Measurements from ENCODE around the gene COPS3.

- 0 out of 2 replicates have a peak, but pooled peaks have one; percentile 4 for TF ChIP-seq EP300 (IDR thresholded peaks at IDR 0.05; ENCODE audit: low read length)
- TF ChIP-seq NFXL1 (CRISPR knock-in tag; IDR thresholded peaks at IDR 0.05), result no peak
- TF ChIP-seq, protein P1, sequence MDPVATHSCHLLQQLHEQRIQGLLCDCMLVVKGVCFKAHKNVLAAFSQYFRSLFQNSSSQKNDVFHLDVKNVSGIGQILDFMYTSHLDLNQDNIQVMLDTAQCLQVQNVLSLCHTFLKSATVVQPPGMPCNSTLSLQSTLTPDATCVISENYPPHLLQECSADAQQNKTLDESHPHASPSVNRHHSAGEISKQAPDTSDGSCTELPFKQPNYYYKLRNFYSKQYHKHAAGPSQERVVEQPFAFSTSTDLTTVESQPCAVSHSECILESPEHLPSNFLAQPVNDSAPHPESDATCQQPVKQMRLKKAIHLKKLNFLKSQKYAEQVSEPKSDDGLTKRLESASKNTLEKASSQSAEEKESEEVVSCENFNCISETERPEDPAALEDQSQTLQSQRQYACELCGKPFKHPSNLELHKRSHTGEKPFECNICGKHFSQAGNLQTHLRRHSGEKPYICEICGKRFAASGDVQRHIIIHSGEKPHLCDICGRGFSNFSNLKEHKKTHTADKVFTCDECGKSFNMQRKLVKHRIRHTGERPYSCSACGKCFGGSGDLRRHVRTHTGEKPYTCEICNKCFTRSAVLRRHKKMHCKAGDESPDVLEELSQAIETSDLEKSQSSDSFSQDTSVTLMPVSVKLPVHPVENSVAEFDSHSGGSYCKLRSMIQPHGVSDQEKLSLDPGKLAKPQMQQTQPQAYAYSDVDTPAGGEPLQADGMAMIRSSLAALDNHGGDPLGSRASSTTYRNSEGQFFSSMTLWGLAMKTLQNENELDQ (CRISPR knock-in tag; IDR thresholded peaks at IDR 0.05; ENCODE audit: borderline replicate concordance), result no peak
- TF ChIP-seq E2F3 (CRISPR knock-in tag; IDR thresholded peaks at IDR 0.05), result 0 out of 2 replicates have a peak, but pooled peaks have one; percentile 37
- TF ChIP-seq, protein P2, sequence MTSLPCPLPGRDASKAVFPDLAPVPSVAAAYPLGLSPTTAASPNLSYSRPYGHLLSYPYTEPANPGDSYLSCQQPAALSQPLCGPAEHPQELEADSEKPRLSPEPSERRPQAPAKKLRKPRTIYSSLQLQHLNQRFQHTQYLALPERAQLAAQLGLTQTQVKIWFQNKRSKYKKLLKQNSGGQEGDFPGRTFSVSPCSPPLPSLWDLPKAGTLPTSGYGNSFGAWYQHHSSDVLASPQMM (CRISPR knock-in tag; IDR thresholded peaks at IDR 0.05), result no peak
- no peak for TF ChIP-seq SMC3 (conservative IDR thresholded peaks at IDR 0.05; ENCODE audit: insufficient read depth, low read depth, low read length)
- TF ChIP-seq, protein P3, sequence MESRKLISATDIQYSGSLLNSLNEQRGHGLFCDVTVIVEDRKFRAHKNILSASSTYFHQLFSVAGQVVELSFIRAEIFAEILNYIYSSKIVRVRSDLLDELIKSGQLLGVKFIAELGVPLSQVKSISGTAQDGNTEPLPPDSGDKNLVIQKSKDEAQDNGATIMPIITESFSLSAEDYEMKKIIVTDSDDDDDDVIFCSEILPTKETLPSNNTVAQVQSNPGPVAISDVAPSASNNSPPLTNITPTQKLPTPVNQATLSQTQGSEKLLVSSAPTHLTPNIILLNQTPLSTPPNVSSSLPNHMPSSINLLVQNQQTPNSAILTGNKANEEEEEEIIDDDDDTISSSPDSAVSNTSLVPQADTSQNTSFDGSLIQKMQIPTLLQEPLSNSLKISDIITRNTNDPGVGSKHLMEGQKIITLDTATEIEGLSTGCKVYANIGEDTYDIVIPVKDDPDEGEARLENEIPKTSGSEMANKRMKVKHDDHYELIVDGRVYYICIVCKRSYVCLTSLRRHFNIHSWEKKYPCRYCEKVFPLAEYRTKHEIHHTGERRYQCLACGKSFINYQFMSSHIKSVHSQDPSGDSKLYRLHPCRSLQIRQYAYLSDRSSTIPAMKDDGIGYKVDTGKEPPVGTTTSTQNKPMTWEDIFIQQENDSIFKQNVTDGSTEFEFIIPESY (CRISPR knock-in tag; IDR thresholded peaks at IDR 0.05), result no peak
- TF ChIP-seq SMARCB1 (IDR thresholded peaks at IDR 0.05; ENCODE audit: insufficient read length, low read depth), result no peak
- no peak for TF ChIP-seq PHTF2 (CRISPR knock-in tag; IDR thresholded peaks at IDR 0.05)
- TF ChIP-seq, protein P4, sequence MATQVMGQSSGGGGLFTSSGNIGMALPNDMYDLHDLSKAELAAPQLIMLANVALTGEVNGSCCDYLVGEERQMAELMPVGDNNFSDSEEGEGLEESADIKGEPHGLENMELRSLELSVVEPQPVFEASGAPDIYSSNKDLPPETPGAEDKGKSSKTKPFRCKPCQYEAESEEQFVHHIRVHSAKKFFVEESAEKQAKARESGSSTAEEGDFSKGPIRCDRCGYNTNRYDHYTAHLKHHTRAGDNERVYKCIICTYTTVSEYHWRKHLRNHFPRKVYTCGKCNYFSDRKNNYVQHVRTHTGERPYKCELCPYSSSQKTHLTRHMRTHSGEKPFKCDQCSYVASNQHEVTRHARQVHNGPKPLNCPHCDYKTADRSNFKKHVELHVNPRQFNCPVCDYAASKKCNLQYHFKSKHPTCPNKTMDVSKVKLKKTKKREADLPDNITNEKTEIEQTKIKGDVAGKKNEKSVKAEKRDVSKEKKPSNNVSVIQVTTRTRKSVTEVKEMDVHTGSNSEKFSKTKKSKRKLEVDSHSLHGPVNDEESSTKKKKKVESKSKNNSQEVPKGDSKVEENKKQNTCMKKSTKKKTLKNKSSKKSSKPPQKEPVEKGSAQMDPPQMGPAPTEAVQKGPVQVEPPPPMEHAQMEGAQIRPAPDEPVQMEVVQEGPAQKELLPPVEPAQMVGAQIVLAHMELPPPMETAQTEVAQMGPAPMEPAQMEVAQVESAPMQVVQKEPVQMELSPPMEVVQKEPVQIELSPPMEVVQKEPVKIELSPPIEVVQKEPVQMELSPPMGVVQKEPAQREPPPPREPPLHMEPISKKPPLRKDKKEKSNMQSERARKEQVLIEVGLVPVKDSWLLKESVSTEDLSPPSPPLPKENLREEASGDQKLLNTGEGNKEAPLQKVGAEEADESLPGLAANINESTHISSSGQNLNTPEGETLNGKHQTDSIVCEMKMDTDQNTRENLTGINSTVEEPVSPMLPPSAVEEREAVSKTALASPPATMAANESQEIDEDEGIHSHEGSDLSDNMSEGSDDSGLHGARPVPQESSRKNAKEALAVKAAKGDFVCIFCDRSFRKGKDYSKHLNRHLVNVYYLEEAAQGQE (IDR thresholded peaks at IDR 0.05; ENCODE audit: borderline replicate concordance), result no peak
- TF ChIP-seq, protein P4 (CRISPR knock-in tag; IDR thresholded peaks at IDR 0.05; ENCODE audit: low read depth), result no peak
These were observed 22.2 kb upstream of the COPS3 start, which contains the start of gene NT5M for GRCh38 chr17:17303010-17303846.

All from K562 (cell line).